H1 (cell line): ENCODE data around the gene PLCB3. TPM values are rescaled to one million over a fixed set of nuclear protein-coding genes. Genes with fewer than 3 reads are reported as not detected.

Source experiments
- BACH1 ChIP-seq: IDR thresholded peaks from 2 replicates; pipeline ENCODE4 v1.6.1; 2012; ENCODE audit warnings: low read length, improper control_type of control experiment
- CHD2 ChIP-seq: IDR thresholded peaks from 2 replicates; pipeline ENCODE4 v1.6.1; 2012; ENCODE audit warnings: low read length, improper control_type of control experiment
- CTCF ChIP-seq, 3 experiments: IDR thresholded peaks; 1 replicate in 2 of 3; 2 replicates in 1 of 3; pipeline versions ENCODE4 v1.5.1 to v1.6.1; 2011; ENCODE audit warnings: low read length in 3 of 3, mild to moderate bottlenecking in 3 of 3, inconsistent platforms in 2 of 3, low read depth in 1 of 3, moderate library complexity in 1 of 3; ENCODE audit not compliant: insufficient read depth in 1 of 3; ENCODE audit errors: control extremely low read depth in 1 of 3
- KDM4A ChIP-seq: IDR thresholded peaks from one replicate; pipeline ENCODE4 v1.7.1; 2012; ENCODE audit warnings: low read depth, mild to moderate bottlenecking, moderate library complexity, low read length, inconsistent platforms; ENCODE audit not compliant: severe bottlenecking
- POU5F1 ChIP-seq: IDR thresholded peaks from 2 replicates; pipeline ENCODE4 v1.6.1; 2011; ENCODE audit warnings: low read depth, mild to moderate bottlenecking, low read length, moderate library complexity
- polyA plus RNA-seq, 7 experiments: library from polyadenylated mRNA; depleted of rRNA in 3 of 7; stranded (reverse) in 5 of 7; unstranded in 2 of 7; fragments of >200 nt in 5 of 7; fragments of 200-250 nt in 2 of 7; gene quantifications; 1 replicate in 5 of 7; 2 replicates in 1 of 7; 4 replicates in 1 of 7; pipeline versions ENCODE4 v1.2.1 to v1.2.3, GENCODE V29; 2011 to 2013; ENCODE audit warnings: missing spikeins in 2 of 7, mixed read lengths in 2 of 7
- total RNA-seq: library from RNA; stranded (reverse); fragmentation: NEBNext Ultra II Directional; extraction: Animal tissue kit (Norgen Biotek cat#: 25700); gene quantifications from 2 replicates; pipeline ENCODE4 v1.2.1, GENCODE V29; 2021

Gene PLCB3
- total and polyA plus RNA-seq, 2 of the 8 experiments (the other 6 are each of a cell fraction or from before 2014, with no cell fraction given), result 47.2 to 104 TPM

DNA sequence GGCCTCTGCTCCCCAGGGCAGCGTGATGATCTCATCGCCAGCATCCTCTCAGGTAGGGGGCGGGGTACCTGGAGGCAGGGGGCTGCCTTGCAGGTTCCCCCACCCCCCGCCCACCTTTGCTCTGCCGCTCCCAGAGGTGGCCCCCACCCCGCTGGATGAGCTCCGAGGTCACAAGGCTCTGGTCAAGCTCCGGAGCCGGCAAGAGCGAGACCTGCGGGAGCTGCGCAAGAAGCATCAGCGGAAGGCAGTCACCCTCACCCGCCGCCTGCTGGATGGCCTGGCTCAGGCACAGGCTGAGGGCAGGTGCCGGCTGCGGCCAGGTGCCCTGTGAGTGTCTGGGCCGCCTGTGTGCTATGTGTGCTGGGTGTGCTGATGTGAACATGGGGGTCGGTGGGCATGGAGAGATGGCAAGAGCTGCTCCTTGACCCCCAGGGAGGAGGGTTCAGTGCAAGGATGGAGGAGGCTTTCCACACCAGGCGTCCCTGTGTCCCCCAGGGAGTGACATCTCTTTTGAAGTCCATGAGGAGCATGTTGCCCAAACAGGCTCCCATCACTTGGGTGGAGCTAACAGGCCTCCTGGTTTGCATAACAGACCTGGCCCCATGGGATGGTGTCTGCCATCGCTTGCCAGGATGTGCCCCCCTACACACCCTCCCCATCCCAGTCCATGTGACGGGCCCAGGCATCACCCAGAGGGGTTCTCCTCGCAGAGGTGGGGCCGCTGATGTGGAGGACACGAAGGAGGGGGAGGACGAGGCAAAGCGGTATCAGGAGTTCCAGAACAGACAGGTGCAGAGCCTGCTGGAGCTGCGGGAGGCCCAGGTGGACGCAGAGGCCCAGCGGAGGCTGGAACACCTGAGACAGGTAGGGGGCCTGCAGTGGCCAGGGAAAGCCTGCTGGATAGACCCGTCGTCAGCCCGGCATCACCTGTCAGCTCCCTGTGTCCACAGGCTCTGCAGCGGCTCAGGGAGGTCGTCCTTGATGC is 14.1 kb downstream of the PLCB3 start (continued):
- TF ChIP-seq CTCF (IDR thresholded peaks at IDR 0.05; ENCODE audit: control extremely low read depth in 1 of 3, insufficient read depth in 1 of 3, low read depth in 1 of 3, low read length in 3 of 3) (no peak), KDM4A (no peak), BACH1 (no peak), POU5F1 (no peak), CHD2 (no peak)
